Transverse colon (tissue), 4 donors: ENCODE data around the gene TTC28. TPM values are rescaled to one million over a fixed set of nuclear protein-coding genes. Genes with fewer than 3 reads are reported as not detected.
A peak's percentile ranks its signal among the peaks of the same experiment; 100 is the strongest.

ENCODE experiments used
- DNase-seq: peaks from one replicate; pipeline ENCODE4 v3.0.0-alpha.2; 2019
- H3K27ac ChIP-seq, 4 donors: fragments of 200-600 bp; sonication (generic); 2 replicates each; pipeline ENCODE4 v1.5.1; 2016 to 2018; ENCODE audit warnings: inconsistent platforms in 4 of 4
- H3K27me3 ChIP-seq: fragments of 200-600 bp; sonication (generic); 2 replicates; pipeline ENCODE4 v1.5.1; 2017; ENCODE audit warnings: inconsistent platforms
- H3K36me3 ChIP-seq, 4 donors: fragments of 200-600 bp; sonication (generic); 2 replicates each; pipeline ENCODE4 v1.5.1; 2017 to 2019; ENCODE audit warnings: inconsistent platforms in 4 of 4
- H3K4me1 ChIP-seq, 4 donors: fragments of 200-600 bp; sonication (generic); 2 replicates each; pipeline ENCODE4 v1.5.1; 2017 to 2020; ENCODE audit warnings: inconsistent platforms in 4 of 4
- H3K4me3 ChIP-seq, 4 donors: fragments of 200-600 bp; sonication (generic); 1 replicate in 1 of 4; 2 replicates in 3 of 4; pipeline versions ENCODE4 v1.5.1 to v1.6.1; 2017 to 2019; ENCODE audit warnings: inconsistent platforms in 4 of 4
- H3K9me3 ChIP-seq, 2 donors: fragments of 200-600 bp; sonication (generic); 2 replicates each; pipeline ENCODE4 v1.5.1; 2017 to 2019; ENCODE audit warnings: inconsistent platforms in 2 of 2
- EP300 ChIP-seq: sonication (generic); formaldehyde crosslinking; IDR thresholded peaks from one replicate; pipeline ENCODE4 v1.6.1; 2017; ENCODE audit warnings: antibody characterized with exemption, low read depth
- POLR2A ChIP-seq: fragments of 450-650 bp; IDR thresholded peaks from one replicate; pipeline ENCODE4 v1.6.1; 2016; ENCODE audit warnings: antibody characterized with exemption, mild to moderate bottlenecking, moderate library complexity
- POLR2AphosphoS5 ChIP-seq, 3 donors: sonication (generic); formaldehyde crosslinking; IDR thresholded peaks; one replicate each; pipeline ENCODE4 v1.6.1; 2016; ENCODE audit warnings: antibody characterized with exemption in 3 of 3
- WGBS, 2 donors: methylation state at CpG; one replicate each; pipeline ENCODE4 v1.1.5; 2018; ENCODE audit warnings: low coverage in 1 of 2; 5-methylcytosine and 5-hydroxymethylcytosine counted together
- in situ Hi-C, 4 donors: fragments of 200-750 bp; cut with MboI; loops; one replicate each; pipeline versions ENCODE4 v1.15.0 to v1.15.1; 2017; ENCODE audit warnings: low sequenced_read_pairs in 3 of 4, low pct_ligation_motif_present in 1 of 4, low pct_unique_long_range_greater_than_20kb in 1 of 4
- intact Hi-C: fragments of 100-400 bp; cut with DNase I; formaldehyde crosslinking; loops from one replicate; pipeline ENCODE4 v1.15.1; 2023; ENCODE audit warnings: low total_unique reads
- total RNA-seq, 4 donors: library from RNA; depleted of rRNA; stranded (reverse); fragments of >200 nt; gene quantifications; one replicate each; pipeline ENCODE4 v1.1.0, GENCODE V29; 2016
- TF ChIP-seq, protein P1 (sequence below), 5 experiments: fragments of 200-600 bp in 3 of 5; fragments of 450-650 bp in 2 of 5; sonication (generic) in 3 of 5; IDR thresholded peaks; 1 replicate in 2 of 5; 2 replicates in 3 of 5; pipeline ENCODE4 v1.5.1; 2016 to 2017; ENCODE audit warnings: antibody characterized with exemption in 5 of 5, inconsistent platforms in 3 of 5, mild to moderate bottlenecking in 2 of 5, moderate library complexity in 1 of 5

TTC28 gene
- total RNA-seq, 4 donors from 2014 or later = 7.6 to 84.2 (median 12.4) TPM

DNA sequence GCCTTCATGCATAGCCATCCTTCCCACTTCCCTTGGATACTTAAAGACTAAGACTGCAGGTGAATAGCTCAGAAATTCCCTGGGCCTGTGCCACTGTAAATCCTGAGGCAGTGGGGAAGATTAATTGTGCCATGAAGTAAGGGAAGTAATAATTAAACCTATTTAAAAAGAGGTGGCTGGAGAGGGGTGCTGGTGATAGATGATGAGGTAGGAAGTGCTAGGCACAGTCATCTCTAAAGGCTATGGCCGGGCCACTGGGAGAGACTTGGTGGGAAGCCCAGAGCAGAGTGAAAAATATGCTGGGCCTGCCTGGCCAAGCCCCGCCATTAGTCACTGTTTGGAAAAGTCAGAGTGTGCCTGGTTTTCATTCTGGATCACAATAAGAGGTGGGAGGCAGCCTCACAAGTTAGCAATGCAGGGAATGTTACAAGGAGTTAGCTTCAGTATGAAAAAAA is 563.4 kb downstream of the TTC28 start:
- H3K27ac ChIP-seq = peak overlapping the region in 3 of 4 donors; percentile 15 to 63 (median 39)
- TF ChIP-seq POLR2AphosphoS5 (IDR thresholded peaks at IDR 0.05) (peak in 1 of 3 donors; percentile 19), EP300 (no peak)
- H3K27me3 ChIP-seq = no peaks in the 10 kb centered on the region
- peak; percentile 14 for DNase-seq
- no peak overlapping the region for H3K4me3 ChIP-seq
- in situ Hi-C loops (no loop called here), intact Hi-C loops (no loop called here)
- 65 to 72% methylated on average over 2 of the region's 2 CpGs for WGBS, 2 donors
- H3K4me1 ChIP-seq = peaks cover 0 to 5% (median 2%) of the 10 kb centered on the region in 4 donors
- H3K36me3 ChIP-seq = no peaks in the 10 kb centered on the region
- no peaks in the 10 kb centered on the region for H3K9me3 ChIP-seq

DNA sequence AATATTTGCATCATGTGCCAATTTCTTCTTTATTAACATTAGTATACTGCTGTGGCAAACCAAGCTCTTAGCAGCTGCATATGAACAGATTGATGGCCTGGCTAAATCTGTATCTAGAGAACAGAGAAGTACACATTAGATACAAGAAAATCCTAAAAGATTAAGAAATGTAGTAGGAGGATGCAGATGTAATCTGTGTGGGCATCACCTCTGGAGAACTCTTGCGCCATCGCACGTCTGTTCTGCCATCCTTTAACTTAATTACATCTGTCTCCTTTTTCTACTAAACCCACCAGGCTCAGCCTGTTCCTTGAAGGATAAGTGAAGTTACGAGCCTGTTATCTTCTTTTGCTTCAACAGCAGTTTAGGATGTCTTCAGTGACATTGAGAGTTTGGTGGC is 564.2 kb downstream of the TTC28 start:
- in situ Hi-C loops = no loop called here
- 90 to 94% methylated on average over 4 of the region's 4 CpGs for WGBS, 2 donors

DNA sequence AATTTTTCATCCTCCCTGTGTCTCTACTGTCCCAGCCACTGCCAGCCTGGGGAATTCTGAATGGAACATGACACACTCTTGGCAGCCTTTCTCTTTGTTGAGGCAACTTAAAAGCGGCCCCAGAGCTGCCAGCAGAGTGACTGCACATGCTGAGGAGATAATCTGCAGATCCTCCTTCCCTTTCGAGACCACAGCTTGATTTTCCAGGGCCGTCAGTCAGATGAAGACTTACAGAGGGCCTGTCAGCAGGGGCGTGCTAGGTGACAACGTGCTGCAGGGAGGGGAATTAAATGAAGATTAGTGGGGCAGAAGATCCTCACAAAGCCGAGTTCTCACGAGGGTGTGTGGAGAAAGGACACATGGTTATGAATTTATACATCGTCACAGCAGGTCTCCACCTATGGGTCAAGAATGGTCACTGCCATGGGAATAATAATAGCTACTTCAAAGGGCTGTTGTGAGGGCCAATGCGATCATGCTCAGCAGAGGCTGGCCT is 567.0 kb downstream of the TTC28 start:
- in situ Hi-C loops = no loop called here
- Histone ChIP-seq H3K9me3 (no peaks in the 10 kb centered on the region), H3K4me1 (peaks cover 0 to 3% (median 2%) of the 10 kb centered on the region in 4 donors), H3K36me3 (no peaks in the 10 kb centered on the region), H3K27ac (no peak overlapping the region), H3K27me3 (no peaks in the 10 kb centered on the region), H3K4me3 (no peak overlapping the region)
- 55% methylated on average over 9 of the region's 9 CpGs; no CpG with 5 or more reads in 1 of the 2 donors for WGBS, 2 donors
- TF ChIP-seq, protein P1, sequence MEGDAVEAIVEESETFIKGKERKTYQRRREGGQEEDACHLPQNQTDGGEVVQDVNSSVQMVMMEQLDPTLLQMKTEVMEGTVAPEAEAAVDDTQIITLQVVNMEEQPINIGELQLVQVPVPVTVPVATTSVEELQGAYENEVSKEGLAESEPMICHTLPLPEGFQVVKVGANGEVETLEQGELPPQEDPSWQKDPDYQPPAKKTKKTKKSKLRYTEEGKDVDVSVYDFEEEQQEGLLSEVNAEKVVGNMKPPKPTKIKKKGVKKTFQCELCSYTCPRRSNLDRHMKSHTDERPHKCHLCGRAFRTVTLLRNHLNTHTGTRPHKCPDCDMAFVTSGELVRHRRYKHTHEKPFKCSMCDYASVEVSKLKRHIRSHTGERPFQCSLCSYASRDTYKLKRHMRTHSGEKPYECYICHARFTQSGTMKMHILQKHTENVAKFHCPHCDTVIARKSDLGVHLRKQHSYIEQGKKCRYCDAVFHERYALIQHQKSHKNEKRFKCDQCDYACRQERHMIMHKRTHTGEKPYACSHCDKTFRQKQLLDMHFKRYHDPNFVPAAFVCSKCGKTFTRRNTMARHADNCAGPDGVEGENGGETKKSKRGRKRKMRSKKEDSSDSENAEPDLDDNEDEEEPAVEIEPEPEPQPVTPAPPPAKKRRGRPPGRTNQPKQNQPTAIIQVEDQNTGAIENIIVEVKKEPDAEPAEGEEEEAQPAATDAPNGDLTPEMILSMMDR (IDR thresholded peaks at IDR 0.05) = peak; percentile 32 to 49 (median 37)
- no peak for TF ChIP-seq EP300
- no peak for DNase-seq
- intact Hi-C loops = no loop called here

More for the DNA sequence above, 564.2 kb downstream of the TTC28 start:
- Histone ChIP-seq H3K27me3 (no peaks in the 10 kb centered on the region), H3K9me3 (no peaks in the 10 kb centered on the region), H3K4me3 (no peak overlapping the region), H3K36me3 (no peaks in the 10 kb centered on the region), H3K27ac (no peak overlapping the region), H3K4me1 (peaks cover 0 to 3% (median 2%) of the 10 kb centered on the region in 4 donors)
- no peak for TF ChIP-seq POLR2AphosphoS5 (IDR thresholded peaks at IDR 0.05)
- TF ChIP-seq, protein P1 (IDR thresholded peaks at IDR 0.05) = no peak
- TF ChIP-seq EP300 = no peak
- no peak for TF ChIP-seq POLR2A
- no peak for DNase-seq
- intact Hi-C loops = no loop called here

DNA sequence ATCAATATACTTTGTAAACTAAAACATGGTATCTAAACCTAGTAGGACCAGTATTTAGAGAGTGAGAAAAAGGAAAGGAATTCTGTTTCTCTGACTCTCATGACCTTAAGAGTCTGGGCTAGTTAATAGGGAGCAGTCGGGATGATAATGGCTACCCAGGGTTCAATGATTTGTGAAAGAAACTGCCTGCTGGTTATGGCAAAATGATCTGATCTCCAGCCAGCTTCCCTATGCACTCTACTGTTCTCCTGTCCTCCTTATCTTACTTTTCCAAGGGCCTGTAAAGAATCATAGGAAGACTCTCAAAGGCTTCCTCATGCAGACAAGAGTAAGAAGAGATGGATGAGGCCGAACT is 567.5 kb downstream of the TTC28 start:
- intact Hi-C loops = no loop called here
- in situ Hi-C loops = no loop called here
- Histone ChIP-seq H3K9me3 (no peaks in the 10 kb centered on the region), H3K27me3 (no peaks in the 10 kb centered on the region), H3K4me3 (no peak overlapping the region), H3K36me3 (no peaks in the 10 kb centered on the region), H3K4me1 (peaks cover 0 to 3% (median 2%) of the 10 kb centered on the region in 4 donors), H3K27ac (no peak overlapping the region)
- TF ChIP-seq POLR2AphosphoS5 (IDR thresholded peaks at IDR 0.05) (no peak), EP300 (no peak), POLR2A (no peak)
- TF ChIP-seq, protein P1 (IDR thresholded peaks at IDR 0.05) = no peak
- no peak for DNase-seq
- WGBS, 2 donors = 60 to 75% methylated on average over 2 of the region's 2 CpGs
